Measurements from ENCODE around the gene RBMX.

The RBMX gene

DNA sequence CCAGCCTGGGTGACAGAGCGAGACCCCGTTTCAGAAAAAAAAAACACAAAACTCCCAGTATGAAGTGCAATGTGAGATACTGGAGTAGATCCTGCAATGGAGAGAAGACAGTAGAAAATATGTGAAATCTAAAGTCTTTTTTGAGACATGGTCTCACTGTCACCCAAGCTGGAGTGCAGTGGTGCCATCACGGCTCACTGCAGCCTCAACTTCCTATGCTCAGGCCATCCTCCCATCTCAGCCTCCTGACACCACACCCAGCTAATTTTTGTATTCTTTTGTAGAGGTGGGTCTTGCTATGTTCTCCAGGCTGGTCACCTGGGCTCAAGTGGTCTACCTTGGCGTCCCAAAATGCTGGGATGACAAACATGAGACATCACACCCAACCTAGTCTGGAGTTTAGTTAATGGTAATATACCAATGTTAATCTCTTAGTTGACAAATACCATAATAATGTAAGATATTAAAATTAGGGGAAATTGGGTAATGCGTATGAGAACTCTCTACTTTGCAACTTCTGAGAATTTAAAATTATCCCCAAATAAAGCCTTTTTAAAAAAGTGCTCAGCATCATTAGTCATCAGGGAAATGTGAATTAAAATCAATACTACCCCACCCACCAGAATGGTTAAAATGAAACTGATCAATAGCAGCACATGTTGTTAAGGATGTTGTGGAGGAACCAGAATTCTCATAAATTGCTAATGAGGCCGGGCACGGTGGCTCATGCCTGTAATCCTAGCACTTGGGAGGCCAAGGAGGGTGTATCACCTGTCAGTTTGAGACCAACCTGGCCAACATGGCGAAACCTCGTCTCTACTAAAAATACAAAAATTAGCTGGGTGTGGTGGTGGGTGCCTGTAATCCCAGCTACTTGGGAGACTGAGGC is 15.0 kb downstream of the RBMX start:
- DNase-seq (ENCODE audit: low read depth) = no peak
- H3K4me3 ChIP-seq (ENCODE audit: low read length) = no peak overlapping the region
- TF ChIP-seq CTCF (conservative IDR thresholded peaks at IDR 0.05; ENCODE audit: low read length) = no peak

- no peak for TF ChIP-seq CTCF (conservative IDR thresholded peaks at IDR 0.05; ENCODE audit: low read length)
- H3K4me3 ChIP-seq (ENCODE audit: low read length) = no peak overlapping the region
- DNase-seq (ENCODE audit: low read depth) = no peak
Observed at GRCh38 chrX:136863826-136864225, 16.7 kb downstream of the RBMX start.

DNA sequence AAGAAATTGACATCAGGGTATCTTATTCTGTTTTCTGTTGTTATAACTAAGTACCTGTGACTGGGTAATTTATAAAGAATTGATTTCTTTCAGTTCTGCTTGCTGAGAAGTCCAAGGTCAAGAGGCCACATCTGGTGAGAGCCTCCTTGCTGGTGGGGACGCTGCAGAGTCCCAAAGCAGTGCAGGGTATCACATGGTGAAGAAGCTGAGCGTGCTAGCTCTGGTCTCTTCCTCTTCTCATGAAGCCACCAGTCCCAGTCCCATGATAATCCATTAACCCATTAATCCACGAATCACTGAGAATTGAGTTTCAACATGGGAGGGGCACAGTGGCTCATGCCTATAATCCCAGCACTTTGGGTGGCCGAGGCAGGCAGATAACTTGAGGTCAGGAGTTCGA is 18.0 kb downstream of the RBMX start:
- TF ChIP-seq CTCF (conservative IDR thresholded peaks at IDR 0.05; ENCODE audit: low read length) = no peak
- DNase-seq (ENCODE audit: low read depth) = no peak
- H3K4me3 ChIP-seq (ENCODE audit: low read length) = no peak overlapping the region

- no peak for DNase-seq (ENCODE audit: low read depth)
- no peak overlapping the region for H3K4me3 ChIP-seq (ENCODE audit: low read length)
- TF ChIP-seq CTCF (conservative IDR thresholded peaks at IDR 0.05; ENCODE audit: low read length) = no peak
Observed at GRCh38 chrX:136861877-136862276, 18.6 kb downstream of the RBMX start.

DNA sequence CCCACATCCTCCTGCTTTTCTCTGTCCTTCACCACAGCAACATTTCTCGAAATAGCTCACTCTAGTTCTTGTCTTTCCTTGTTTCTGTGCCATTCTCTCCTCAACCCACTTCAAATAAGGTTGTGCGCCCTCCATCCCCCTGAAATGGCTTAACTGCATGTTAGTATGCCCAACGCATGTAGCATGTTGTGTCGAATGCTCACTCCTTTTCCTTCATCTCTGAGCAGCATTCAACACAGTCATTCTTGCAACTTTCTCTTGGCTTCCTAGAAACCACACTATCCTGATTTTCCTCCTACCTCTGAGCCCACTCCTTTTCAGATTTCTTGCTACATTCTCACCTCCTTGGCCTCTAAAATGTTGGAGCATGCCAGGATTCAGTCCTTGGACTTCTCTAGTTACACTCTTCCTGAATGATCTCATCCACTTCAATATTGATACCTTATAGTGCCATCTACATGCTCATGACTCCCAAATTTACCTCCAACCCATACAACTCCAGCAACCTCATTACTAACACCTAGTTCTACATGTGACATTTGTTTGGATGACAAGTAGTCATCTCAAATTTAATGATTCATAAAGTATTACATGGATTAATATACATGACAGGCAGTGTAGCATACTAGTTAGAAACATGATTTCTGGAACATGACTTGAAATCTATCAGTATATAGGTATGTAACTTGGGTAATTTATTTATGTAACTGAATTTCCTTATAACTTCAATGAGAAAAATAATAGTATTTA is 22.3 kb downstream of the RBMX start:
- no peak for TF ChIP-seq CTCF (conservative IDR thresholded peaks at IDR 0.05; ENCODE audit: low read length)
- DNase-seq (ENCODE audit: low read depth) = no peak
- no peak overlapping the region for H3K4me3 ChIP-seq (ENCODE audit: low read length)

GRCh38 chrX:136856551-136856950 is 24.0 kb downstream of the RBMX start:
- no peak for TF ChIP-seq CTCF (conservative IDR thresholded peaks at IDR 0.05; ENCODE audit: low read length)
- no peak for DNase-seq (ENCODE audit: low read depth)
- no peak overlapping the region for H3K4me3 ChIP-seq (ENCODE audit: low read length)

DNA sequence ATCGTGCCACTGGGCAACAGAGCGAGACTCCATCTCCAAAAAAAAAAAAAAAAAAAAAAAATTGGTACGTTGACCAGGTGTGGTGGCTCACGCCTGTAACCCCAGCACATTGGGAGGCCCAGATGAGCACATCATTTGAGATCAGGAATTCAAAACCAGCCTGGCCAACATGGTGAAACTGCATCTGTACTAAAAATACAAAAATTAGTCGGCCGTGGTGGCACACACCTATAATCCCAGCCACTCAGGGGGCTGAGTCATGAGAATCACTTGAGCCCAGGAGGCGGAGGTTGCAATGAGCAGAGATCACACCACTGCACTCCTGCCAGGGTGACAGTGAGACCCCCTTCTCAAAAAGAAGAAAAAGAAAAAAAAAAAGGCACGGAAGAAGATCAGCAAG is 24.5 kb downstream of the RBMX start:
- no peak overlapping the region for H3K4me3 ChIP-seq (ENCODE audit: low read length)
- no peak for TF ChIP-seq CTCF (conservative IDR thresholded peaks at IDR 0.05; ENCODE audit: low read length)
- DNase-seq (ENCODE audit: low read depth) = no peak
